ENCODE data around the gene RPS15. TPM values are rescaled to one million over a fixed set of nuclear protein-coding genes. Genes with fewer than 3 reads are reported as not detected.
A peak's percentile ranks its signal among the peaks of the same experiment; 100 is the strongest.

The RPS15 gene
- total and polyA plus RNA-seq, 2 of the 13 experiments (the other 11 are each of a cell fraction or from before 2014, with no cell fraction given), result 695 to 1,411 TPM

DNA sequence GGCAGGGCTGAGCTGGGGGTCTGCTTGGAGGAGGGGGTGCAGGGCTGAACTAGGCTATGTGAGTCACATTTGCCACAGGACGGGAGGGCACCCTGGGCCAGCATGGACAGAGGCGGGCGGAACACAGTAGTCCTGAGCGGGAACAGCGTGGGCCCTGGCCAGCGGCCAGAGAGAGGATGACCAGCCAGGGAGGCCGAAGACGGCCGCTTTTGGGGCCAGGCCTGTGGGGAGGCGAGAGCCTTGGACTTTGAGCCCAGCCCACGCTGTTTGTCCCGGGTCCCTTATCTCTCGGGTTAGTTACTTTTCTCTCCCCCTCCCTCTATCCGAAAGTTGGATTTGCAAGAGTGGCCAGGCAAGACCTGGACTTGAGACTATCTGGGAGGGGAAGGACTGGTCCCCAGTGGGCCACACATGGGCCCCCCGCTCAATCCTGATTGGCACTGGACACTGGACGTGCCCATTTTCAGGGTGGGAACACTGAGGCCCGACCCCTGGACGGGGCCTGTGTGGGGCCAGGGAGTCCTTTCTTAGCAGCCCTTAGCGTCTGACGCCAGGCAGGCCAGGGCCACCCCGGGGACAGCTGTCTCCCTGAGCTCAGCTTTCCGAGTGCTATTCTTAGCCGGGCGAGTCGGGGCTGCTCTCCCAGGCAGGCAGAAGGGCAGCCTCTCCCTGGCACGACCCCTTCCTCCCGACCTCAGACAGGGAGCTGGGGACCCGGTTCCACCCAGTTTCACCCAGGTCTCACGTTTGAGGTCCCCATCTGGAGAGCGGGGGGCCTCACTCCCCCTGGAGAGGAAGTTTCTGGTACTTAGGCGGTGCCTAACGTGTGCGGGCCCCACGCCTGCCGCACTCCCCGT, 37.7 kb upstream of the RPS15 start (continued):
- no peak for TF ChIP-seq ZFP36 (IDR thresholded peaks at IDR 0.05; ENCODE audit: borderline replicate concordance, low read depth, low read length, partially characterized antibody)
- 0 out of 2 replicates have a peak, but pooled peaks have one; percentile 47 for TF ChIP-seq ZNF800 (CRISPR knock-in tag; IDR thresholded peaks at IDR 0.05)
- TF ChIP-seq TCF7L2 (IDR thresholded peaks at IDR 0.05; ENCODE audit: low read depth, low read length), result no peak
- TF ChIP-seq, protein P1, sequence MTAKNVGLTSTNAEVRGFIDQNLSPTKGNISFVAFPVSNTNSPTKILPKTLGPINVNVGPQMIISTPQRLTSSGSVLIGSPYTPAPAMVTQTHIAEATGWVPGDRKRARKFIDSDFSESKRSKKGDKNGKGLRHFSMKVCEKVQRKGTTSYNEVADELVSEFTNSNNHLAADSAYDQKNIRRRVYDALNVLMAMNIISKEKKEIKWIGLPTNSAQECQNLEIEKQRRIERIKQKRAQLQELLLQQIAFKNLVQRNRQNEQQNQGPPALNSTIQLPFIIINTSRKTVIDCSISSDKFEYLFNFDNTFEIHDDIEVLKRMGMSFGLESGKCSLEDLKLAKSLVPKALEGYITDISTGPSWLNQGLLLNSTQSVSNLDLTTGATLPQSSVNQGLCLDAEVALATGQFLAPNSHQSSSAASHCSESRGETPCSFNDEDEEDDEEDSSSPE (CRISPR knock-in tag; IDR thresholded peaks at IDR 0.05), result peak; percentile 71
- no peak for TF ChIP-seq REXO4 (CRISPR knock-in tag; IDR thresholded peaks at IDR 0.05; ENCODE audit: borderline replicate concordance)
- TF ChIP-seq KDM2A (CRISPR knock-in tag; IDR thresholded peaks at IDR 0.05; ENCODE audit: borderline replicate concordance, low read depth), result peak; percentile 70
- TF ChIP-seq, protein P2, sequence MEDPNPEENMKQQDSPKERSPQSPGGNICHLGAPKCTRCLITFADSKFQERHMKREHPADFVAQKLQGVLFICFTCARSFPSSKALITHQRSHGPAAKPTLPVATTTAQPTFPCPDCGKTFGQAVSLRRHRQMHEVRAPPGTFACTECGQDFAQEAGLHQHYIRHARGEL (CRISPR knock-in tag; IDR thresholded peaks at IDR 0.05), result 0 out of 2 replicates have a peak, but pooled peaks have one; percentile 64
- TF ChIP-seq HNRNPH1 (optimal IDR thresholded peaks at IDR 0.05; ENCODE audit: low read depth, low read length), result peak; percentile 74
- TF ChIP-seq ZNF20 (CRISPR knock-in tag; IDR thresholded peaks at IDR 0.05), result no peak
- TF ChIP-seq ZC3H4 (CRISPR knock-in tag; IDR thresholded peaks at IDR 0.05; ENCODE audit: borderline replicate concordance), result peak; percentile 45; the same call in 1 of the 2 replicates
- no peak for TF ChIP-seq TEF (CRISPR knock-in tag; IDR thresholded peaks at IDR 0.05)
- TF ChIP-seq ZNF552 (CRISPR knock-in tag; IDR thresholded peaks at IDR 0.05; ENCODE audit: borderline replicate concordance), result peak; percentile 27; the same call in 1 of the 2 replicates
- no peak for TF ChIP-seq ZNF557 (CRISPR knock-in tag; IDR thresholded peaks at IDR 0.05)
- TF ChIP-seq RFXAP (CRISPR knock-in tag; IDR thresholded peaks at IDR 0.05; ENCODE audit: borderline replicate concordance), result no peak
- TF ChIP-seq ZNF256 (CRISPR knock-in tag; conservative IDR thresholded peaks at IDR 0.05), result no peak; the same call in 1 of the 2 replicates
- TF ChIP-seq ZNF776 (CRISPR knock-in tag; IDR thresholded peaks at IDR 0.05), result no peak
- TF ChIP-seq FOXO4 (CRISPR knock-in tag; conservative IDR thresholded peaks at IDR 0.05), result no peak
- no peak for TF ChIP-seq FOXP1 (IDR thresholded peaks at IDR 0.05)
- peak; percentile 11; the same call in 1 of the 2 replicates for TF ChIP-seq FOXP1 (CRISPR knock-in tag; IDR thresholded peaks at IDR 0.05)
- TF ChIP-seq FOXO1 (CRISPR knock-in tag; IDR thresholded peaks at IDR 0.05), result peak; percentile 78; the same call in 1 of the 2 replicates
- TF ChIP-seq NRL (CRISPR knock-in tag; IDR thresholded peaks at IDR 0.05; ENCODE audit: borderline replicate concordance), result peak; percentile 55; the same call in 1 of the 2 replicates
- no peak; the same call in 1 of the 2 replicates for TF ChIP-seq CEBPG (CRISPR knock-in tag; IDR thresholded peaks at IDR 0.05)
- TF ChIP-seq ZNF766 (CRISPR knock-in tag; IDR thresholded peaks at IDR 0.05; ENCODE audit: borderline replicate concordance), result 0 out of 2 replicates have a peak, but pooled peaks have one; percentile 77
- peak; percentile 40; the same call in 1 of the 2 replicates for TF ChIP-seq CEBPB (IDR thresholded peaks at IDR 0.05; ENCODE audit: borderline replicate concordance, low read depth, low read length)
- TF ChIP-seq ATAD3A (CRISPR knock-in tag; IDR thresholded peaks at IDR 0.05), result no peak
